ENCODE data around the gene IFNLR1.

DNA sequence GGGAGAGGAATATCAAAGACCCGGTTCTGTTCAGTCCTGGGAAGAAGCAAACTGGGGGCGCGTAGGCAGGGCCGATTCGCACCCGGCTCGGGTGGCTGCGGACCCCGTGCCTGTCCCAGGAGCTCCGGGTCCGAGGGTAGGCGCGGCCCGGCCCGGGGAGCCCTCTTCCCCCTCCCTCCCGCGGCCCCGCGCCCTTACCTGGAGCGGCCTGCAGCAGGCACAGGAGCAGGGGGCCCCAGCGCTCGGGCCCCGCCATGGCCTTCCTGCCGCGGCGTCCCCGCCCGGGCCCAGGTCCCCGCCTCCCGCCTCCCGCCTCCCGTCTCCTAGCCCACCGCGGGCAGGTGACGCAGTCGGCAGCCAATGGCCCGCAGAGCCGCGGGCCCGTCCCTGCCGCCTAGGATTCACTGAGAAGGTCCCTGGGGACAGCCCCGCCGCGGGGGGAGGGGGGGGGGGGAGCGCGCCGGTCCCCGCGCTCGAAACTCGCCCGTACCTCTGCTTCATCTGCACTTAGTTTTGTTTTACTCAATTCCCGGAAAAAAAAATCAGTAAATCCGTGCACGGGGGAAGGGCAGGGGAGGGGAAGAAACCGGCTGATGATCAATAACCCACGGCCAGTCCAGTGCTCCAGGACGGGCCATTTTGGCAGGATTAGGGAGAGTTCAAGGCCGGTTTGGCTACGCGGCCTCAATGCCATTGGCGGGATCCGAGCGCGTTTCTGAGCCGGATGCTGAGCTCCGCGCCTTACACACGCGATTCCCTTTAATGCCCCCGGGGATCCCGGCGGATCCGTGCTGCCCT, at the start of gene IFNLR1:
- TF ChIP-seq, protein P1, sequence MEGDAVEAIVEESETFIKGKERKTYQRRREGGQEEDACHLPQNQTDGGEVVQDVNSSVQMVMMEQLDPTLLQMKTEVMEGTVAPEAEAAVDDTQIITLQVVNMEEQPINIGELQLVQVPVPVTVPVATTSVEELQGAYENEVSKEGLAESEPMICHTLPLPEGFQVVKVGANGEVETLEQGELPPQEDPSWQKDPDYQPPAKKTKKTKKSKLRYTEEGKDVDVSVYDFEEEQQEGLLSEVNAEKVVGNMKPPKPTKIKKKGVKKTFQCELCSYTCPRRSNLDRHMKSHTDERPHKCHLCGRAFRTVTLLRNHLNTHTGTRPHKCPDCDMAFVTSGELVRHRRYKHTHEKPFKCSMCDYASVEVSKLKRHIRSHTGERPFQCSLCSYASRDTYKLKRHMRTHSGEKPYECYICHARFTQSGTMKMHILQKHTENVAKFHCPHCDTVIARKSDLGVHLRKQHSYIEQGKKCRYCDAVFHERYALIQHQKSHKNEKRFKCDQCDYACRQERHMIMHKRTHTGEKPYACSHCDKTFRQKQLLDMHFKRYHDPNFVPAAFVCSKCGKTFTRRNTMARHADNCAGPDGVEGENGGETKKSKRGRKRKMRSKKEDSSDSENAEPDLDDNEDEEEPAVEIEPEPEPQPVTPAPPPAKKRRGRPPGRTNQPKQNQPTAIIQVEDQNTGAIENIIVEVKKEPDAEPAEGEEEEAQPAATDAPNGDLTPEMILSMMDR (conservative IDR thresholded peaks at IDR 0.05; ENCODE audit: low read length) = no peak
- no peak for TF ChIP-seq EZH2phosphoT487 (IDR thresholded peaks at IDR 0.05; ENCODE audit: borderline replicate concordance, low read depth, low read length)

All from OCI-LY7 (cell line).